Measurements from ENCODE around the gene TK1. TPM values are rescaled to one million over a fixed set of nuclear protein-coding genes. Genes with fewer than 3 reads are reported as not detected.
"Not testable (repeated sequence)": the region's sequence is repeated elsewhere in the genome, so short reads cannot be mapped to it uniquely, and the experiment has no call there.

TK1 gene, protein sequence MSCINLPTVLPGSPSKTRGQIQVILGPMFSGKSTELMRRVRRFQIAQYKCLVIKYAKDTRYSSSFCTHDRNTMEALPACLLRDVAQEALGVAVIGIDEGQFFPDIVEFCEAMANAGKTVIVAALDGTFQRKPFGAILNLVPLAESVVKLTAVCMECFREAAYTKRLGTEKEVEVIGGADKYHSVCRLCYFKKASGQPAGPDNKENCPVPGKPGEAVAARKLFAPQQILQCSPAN
- 1 to 10 TPM in 1 of 2 donors, under 1 TPM in 1; 0.66 to 4.9 TPM for total RNA-seq

- Histone ChIP-seq H3K27ac (peak within 1 kb of the TSS; percentile 69 to 89 (median 81)), H3K9me3 (no peaks in the 10 kb centered on the region), H3K36me3 (replicated peaks in 1 of 2; ENCODE audit: insufficient read depth in 1 of 2, low read depth in 2 of 2) (peaks cover 0 to 2% of the 10 kb centered on the region in 2 donors), H3K27me3 (no peaks in the 10 kb centered on the region), H3K4me3 (peak within 1 kb of the TSS in 1 of 2 donors; percentile 10), H3K4me1 (peaks cover 85% of the 10 kb centered on the region)
- TF ChIP-seq, protein P1, sequence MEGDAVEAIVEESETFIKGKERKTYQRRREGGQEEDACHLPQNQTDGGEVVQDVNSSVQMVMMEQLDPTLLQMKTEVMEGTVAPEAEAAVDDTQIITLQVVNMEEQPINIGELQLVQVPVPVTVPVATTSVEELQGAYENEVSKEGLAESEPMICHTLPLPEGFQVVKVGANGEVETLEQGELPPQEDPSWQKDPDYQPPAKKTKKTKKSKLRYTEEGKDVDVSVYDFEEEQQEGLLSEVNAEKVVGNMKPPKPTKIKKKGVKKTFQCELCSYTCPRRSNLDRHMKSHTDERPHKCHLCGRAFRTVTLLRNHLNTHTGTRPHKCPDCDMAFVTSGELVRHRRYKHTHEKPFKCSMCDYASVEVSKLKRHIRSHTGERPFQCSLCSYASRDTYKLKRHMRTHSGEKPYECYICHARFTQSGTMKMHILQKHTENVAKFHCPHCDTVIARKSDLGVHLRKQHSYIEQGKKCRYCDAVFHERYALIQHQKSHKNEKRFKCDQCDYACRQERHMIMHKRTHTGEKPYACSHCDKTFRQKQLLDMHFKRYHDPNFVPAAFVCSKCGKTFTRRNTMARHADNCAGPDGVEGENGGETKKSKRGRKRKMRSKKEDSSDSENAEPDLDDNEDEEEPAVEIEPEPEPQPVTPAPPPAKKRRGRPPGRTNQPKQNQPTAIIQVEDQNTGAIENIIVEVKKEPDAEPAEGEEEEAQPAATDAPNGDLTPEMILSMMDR (IDR thresholded peaks at IDR 0.05), result peak; percentile 74 to 99 (median 91)
- TF ChIP-seq POLR2A (IDR thresholded peaks at IDR 0.05), result peak; percentile 80 to 94 (median 94)
- ATAC-seq, result peak; percentile 89
- peak; percentile 97 to 98 (median 98) for DNase-seq
- intact Hi-C loops (cut with DNase I), result no loop called here
- WGBS, 2 donors, result 2 to 3% methylated on average over 33 to 53 of the region's 57 CpGs
Measured at GRCh38 chr17:78186692-78187595, at the start of gene TK1, which contains the start of gene AFMID. TK1 (minus strand) TSS chr17:78187052; CDS start chr17:78186994, 58 bp downstream. AFMID (plus strand) TSS chr17:78187362; CDS start chr17:78187371, 9 bp downstream.

GRCh38 chr17:78235885-78236284 lies 49.0 kb upstream of the TK1 start:
- Histone ChIP-seq H3K36me3 (replicated peaks in 1 of 2; ENCODE audit: insufficient read depth in 1 of 2, low read depth in 2 of 2) (no peaks in the 10 kb centered on the region), H3K27ac (no peak overlapping the region), H3K27me3 (peaks cover 3 to 15% of the 10 kb centered on the region in 2 donors), H3K4me3 (no peak overlapping the region), H3K9me3 (no peaks in the 10 kb centered on the region), H3K4me1 (no peaks in the 10 kb centered on the region)
- ATAC-seq, result no peak
- DNase-seq, result no peak
- TF ChIP-seq, protein P1 (IDR thresholded peaks at IDR 0.05), result no peak
- no peak for TF ChIP-seq POLR2A (IDR thresholded peaks at IDR 0.05)
- WGBS, 2 donors, result 82 to 100% methylated on average over 1 to 8 of the region's 8 CpGs
- intact Hi-C loops (cut with DNase I), result no loop called here

- intact Hi-C loops (cut with DNase I); H3K36me3 ChIP-seq (replicated peaks in 1 of 2; ENCODE audit: insufficient read depth in 1 of 2, low read depth in 2 of 2); ATAC-seq; H3K4me3 ChIP-seq; H3K4me1 ChIP-seq; H3K9me3 ChIP-seq; H3K27ac ChIP-seq: not testable (repeated sequence)
- peaks cover 3 to 17% of the 10 kb centered on the region in 2 donors for H3K27me3 ChIP-seq
- DNase-seq, result peak in 1 of 4 donors; percentile 16
- WGBS, 2 donors, result 81 to 88% methylated on average over 6 of the region's 6 CpGs
Measured at GRCh38 chr17:78235022-78235421, 48.2 kb upstream of the TK1 start.

DNA sequence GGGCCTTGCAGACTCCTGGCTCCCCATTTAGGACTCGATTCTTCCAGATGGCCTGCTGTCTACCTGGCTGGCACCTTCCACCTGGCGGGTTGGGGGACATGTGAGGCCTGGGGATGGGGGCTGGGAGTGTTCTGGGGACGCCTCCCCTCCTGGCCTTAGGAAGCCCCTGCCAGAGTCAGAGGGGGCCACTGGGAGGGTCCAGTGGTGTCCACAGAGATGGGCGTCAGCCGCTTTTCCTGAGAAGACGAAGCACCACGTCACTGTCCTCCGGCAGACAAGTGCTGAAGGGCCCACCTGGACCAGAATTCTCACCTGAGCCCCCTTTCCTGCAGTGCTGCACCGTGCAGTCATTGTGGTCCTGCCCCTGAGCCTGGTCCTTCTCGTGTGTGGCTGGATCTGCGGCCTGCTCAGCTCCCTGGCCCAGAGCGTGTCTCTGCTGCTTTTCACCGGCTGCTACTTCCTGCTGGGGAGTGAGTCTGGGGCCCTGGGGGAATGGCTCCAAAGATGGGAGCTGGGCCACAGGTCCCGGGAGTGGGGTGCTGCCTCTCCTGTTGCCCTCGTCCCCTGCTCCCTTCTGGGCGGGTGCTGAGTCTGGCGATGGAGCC lies 47.5 kb upstream of the TK1 start:
- H3K4me3 ChIP-seq, result no peak overlapping the region
- peaks cover 3 to 17% of the 10 kb centered on the region in 2 donors for H3K27me3 ChIP-seq
- no peak overlapping the region for H3K27ac ChIP-seq
- no peak for ATAC-seq
- WGBS, 2 donors, result 78 to 100% methylated on average over 4 to 17 of the region's 17 CpGs
- H3K9me3 ChIP-seq, result no peaks in the 10 kb centered on the region
- no peak for TF ChIP-seq POLR2A (IDR thresholded peaks at IDR 0.05)
- TF ChIP-seq, protein P1 (IDR thresholded peaks at IDR 0.05), result no peak
- no peaks in the 10 kb centered on the region for H3K4me1 ChIP-seq
- H3K36me3 ChIP-seq (replicated peaks in 1 of 2; ENCODE audit: insufficient read depth in 1 of 2, low read depth in 2 of 2), result no peaks in the 10 kb centered on the region
- intact Hi-C loops (cut with DNase I), result no loop called here
- no peak for DNase-seq

- ATAC-seq (no peak), DNase-seq (no peak)
- TF ChIP-seq, protein P1 (IDR thresholded peaks at IDR 0.05), result no peak
- no peak for TF ChIP-seq POLR2A (IDR thresholded peaks at IDR 0.05)
- H3K4me3 ChIP-seq, result no peak overlapping the region
- WGBS, 2 donors, result 75 to 85% methylated on average over 5 to 9 of the region's 10 CpGs
- no peak overlapping the region for H3K27ac ChIP-seq
- intact Hi-C loops (cut with DNase I), result no loop called here
- no peaks in the 10 kb centered on the region for H3K36me3 ChIP-seq (replicated peaks in 1 of 2; ENCODE audit: insufficient read depth in 1 of 2, low read depth in 2 of 2)
- H3K9me3 ChIP-seq, result no peaks in the 10 kb centered on the region
- H3K27me3 ChIP-seq, result peaks cover 3 to 17% of the 10 kb centered on the region in 2 donors
- no peaks in the 10 kb centered on the region for H3K4me1 ChIP-seq
Measured at GRCh38 chr17:78233678-78234077, 46.8 kb upstream of the TK1 start.

Data from body of pancreas (tissue), 4 donors.